Measurements from ENCODE around the gene RPEL1.

Gene RPEL1

GRCh38 chr10:103281753-103282152 lies 36.1 kb downstream of the RPEL1 start:
- DNase-seq = no peak

- no peak for DNase-seq
Observed at GRCh38 chr10:103282961-103283360, 37.3 kb downstream of the RPEL1 start.

- no peak for DNase-seq
Observed at GRCh38 chr10:103284170-103284569, 38.5 kb downstream of the RPEL1 start.

- no peak for DNase-seq
Observed at GRCh38 chr10:103287992-103288391, 42.3 kb downstream of the RPEL1 start.

- no peak for DNase-seq
Observed at GRCh38 chr10:103291588-103291987, 45.9 kb downstream of the RPEL1 start.

- no peak for DNase-seq
Observed at GRCh38 chr10:103295374-103296015, 49.8 kb downstream of the RPEL1 start.
